ENCODE results near the gene CCDC149.

CCDC149 gene

GRCh38 chr4:24867766-24868296 lies 45.0 kb downstream of the CCDC149 start:
- ChIA-PET POLR2A (no interaction called here), CTCF (interaction anchor here (0.7 to 1.3 kb wide), 3 partner anchors 9 to 112 kb away, joined by 3 read pairs; no protein-coding TSS in a partner anchor)
- DNase-seq (ENCODE audit: extremely low spot score): no peak
- TF ChIP-seq CTCF (IDR thresholded peaks at IDR 0.05; ENCODE audit: control extremely low read depth, extremely low read depth, low read depth, missing control alignments): no peak

- CTCF ChIA-PET: interaction anchor here (1.3 kb wide), 1 partner anchor 9 kb away, joined by 3 read pairs; no protein-coding TSS in a partner anchor
- DNase-seq (ENCODE audit: extremely low spot score): no peak
- TF ChIP-seq CTCF (IDR thresholded peaks at IDR 0.05; ENCODE audit: control extremely low read depth, extremely low read depth, low read depth, missing control alignments): no peak
- POLR2A ChIA-PET: no interaction called here
These were observed 45.6 kb downstream of the CCDC149 start for GRCh38 chr4:24867251-24867650.

GRCh38 chr4:24865401-24865800 lies 47.4 kb downstream of the CCDC149 start:
- no peak for TF ChIP-seq CTCF (IDR thresholded peaks at IDR 0.05; ENCODE audit: control extremely low read depth, extremely low read depth, low read depth, missing control alignments)
- ChIA-PET CTCF (interaction anchor here (0.9 to 1.2 kb wide), 2 partner anchors 11 to 14 kb away, joined by 4 to 5 read pairs; no protein-coding TSS in a partner anchor), POLR2A (no interaction called here)
- DNase-seq (ENCODE audit: extremely low spot score): no peak

GRCh38 chr4:24863799-24864198 lies 49.0 kb downstream of the CCDC149 start:
- ChIA-PET CTCF (no interaction called here), POLR2A (no interaction called here)
- no peak for DNase-seq (ENCODE audit: extremely low spot score)
- no peak for TF ChIP-seq CTCF (IDR thresholded peaks at IDR 0.05; ENCODE audit: control extremely low read depth, extremely low read depth, low read depth, missing control alignments)

GRCh38 chr4:24862073-24862751 lies 50.6 kb downstream of the CCDC149 start:
- DNase-seq (ENCODE audit: extremely low spot score): no peak
- ChIA-PET CTCF (no interaction called here), POLR2A (no interaction called here)
- no peak for TF ChIP-seq CTCF (IDR thresholded peaks at IDR 0.05; ENCODE audit: control extremely low read depth, extremely low read depth, low read depth, missing control alignments)

- ChIA-PET CTCF (interaction anchor here (0.9 to 1.6 kb wide), 2 partner anchors 9 to 13 kb away, joined by 3 to 5 read pairs; no protein-coding TSS in a partner anchor), POLR2A (no interaction called here)
- DNase-seq (ENCODE audit: extremely low spot score): no peak
- TF ChIP-seq CTCF (IDR thresholded peaks at IDR 0.05; ENCODE audit: control extremely low read depth, extremely low read depth, low read depth, missing control alignments): no peak
These were observed 54.3 kb downstream of the CCDC149 start for GRCh38 chr4:24858550-24858949.
